ENCODE data around the gene SPARC. TPM values are rescaled to one million over a fixed set of nuclear protein-coding genes. Genes with fewer than 3 reads are reported as not detected.

SPARC gene
- total RNA-seq, 1 experiment from 2014 or later, result 320 TPM

DNA sequence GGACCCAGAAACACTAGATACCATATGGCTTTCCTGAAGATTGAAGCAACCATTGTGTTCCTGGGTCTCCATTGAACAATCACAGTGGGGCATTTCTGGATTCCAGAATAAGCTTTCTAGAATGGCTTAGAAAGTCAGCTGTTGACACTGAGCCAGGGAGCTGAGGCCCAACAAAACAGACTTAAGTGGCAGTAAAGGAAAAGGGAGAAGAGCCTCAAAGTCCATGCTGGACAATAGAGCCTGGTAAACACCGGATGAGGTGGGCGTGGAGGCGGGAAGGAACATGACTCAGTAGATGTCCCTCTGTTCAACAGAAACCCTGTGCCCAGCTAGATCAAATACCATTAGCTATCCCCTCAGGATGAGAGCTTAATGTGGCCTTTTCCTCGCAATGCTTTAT is 14.8 kb downstream of the SPARC start:
- H3K27ac ChIP-seq (ENCODE audit: insufficient read length, low read depth, low read length), result no peak overlapping the region
- H3K79me2 ChIP-seq (ENCODE audit: insufficient read depth, low read length), result no peaks in the 10 kb centered on the region
- H2BK15ac ChIP-seq (ENCODE audit: low read depth, low read length), result no peak overlapping the region
- H3K4me2 ChIP-seq (ENCODE audit: insufficient read depth, insufficient read length, low read length), result no peak overlapping the region
- H2BK12ac ChIP-seq (ENCODE audit: insufficient read length, low read depth, low read length), result no peak overlapping the region
- peak overlapping the region in 2 of 3 experiments; percentile 10 to 95; a peak in 2 of 7 replicates for H3K27ac Mint-ChIP-seq
- H3K4ac ChIP-seq (ENCODE audit: low read depth, low read length), result no peak overlapping the region
- no peaks in the 10 kb centered on the region for H3K23me2 ChIP-seq (ENCODE audit: insufficient read length, low read depth, low read length, poor library complexity, severe bottlenecking)
- H3K9me3 Mint-ChIP-seq, result no peaks in the 10 kb centered on the region
- H3K9me3 ChIP-seq (ENCODE audit: control insufficient read depth, low read depth, low read length), result no peaks in the 10 kb centered on the region
- no peak overlapping the region; the same call in 1 of the 2 replicates for H3K14ac ChIP-seq (ENCODE audit: insufficient read depth, low read length)
- no peak overlapping the region for H4K8ac ChIP-seq (replicated peaks; ENCODE audit: insufficient read length, low read depth, low read length)
- no peaks in the 10 kb centered on the region for H3K27me3 Mint-ChIP-seq (ENCODE audit: low read depth)
- peaks cover 24 to 26% of the 10 kb centered on the region in 2 experiments for H3K4me1 Mint-ChIP-seq
- peaks cover 38 to 79% (median 73%) of the 10 kb centered on the region in 3 experiments; a peak in 6 of 7 replicates for H3K36me3 Mint-ChIP-seq (ENCODE audit: insufficient read depth in 1 of 3, low read depth in 3 of 3)
- H3K27me3 ChIP-seq (ENCODE audit: insufficient read depth, low read length), result no peaks in the 10 kb centered on the region
- no CpG with 5 or more reads among the region's 4 CpGs for WGBS (ENCODE audit: extremely low coverage, insufficient read length, low lambda C conversion rate)
- no peak overlapping the region for H3K56ac ChIP-seq (ENCODE audit: insufficient read length, low read depth, low read length)
- H3K9ac ChIP-seq (ENCODE audit: extremely low read depth, insufficient read length, low read length), result no peak overlapping the region
- no peak overlapping the region for H3K18ac ChIP-seq (ENCODE audit: insufficient read length, low read depth, low read length)
- no peak for DNase-seq
- H2AFZ ChIP-seq (ENCODE audit: low read length), result no peak overlapping the region
- H3K4me3 Mint-ChIP-seq, result no peak overlapping the region
- no peak overlapping the region for H2BK20ac ChIP-seq (ENCODE audit: low read depth, low read length, poor library complexity, severe bottlenecking)
- H2BK5ac ChIP-seq (ENCODE audit: insufficient read length, low read length), result no peak overlapping the region
- no peak overlapping the region for H2AK5ac ChIP-seq (ENCODE audit: insufficient read length, low read length)
- no peaks in the 10 kb centered on the region for H4K20me1 ChIP-seq (ENCODE audit: control insufficient read depth, insufficient read depth, insufficient read length)
- H3K23ac ChIP-seq (ENCODE audit: insufficient read length, low read depth, low read length), result no peak overlapping the region
- H3K4me1 ChIP-seq (ENCODE audit: insufficient read depth, low read length), result peaks cover 7% of the 10 kb centered on the region; the same call in 1 of the 2 replicates
- H4K91ac ChIP-seq (ENCODE audit: insufficient read length, low read depth, low read length), result no peak overlapping the region
- no peak overlapping the region for H2BK120ac ChIP-seq (ENCODE audit: low read depth, low read length, poor library complexity, severe bottlenecking)
- no peak overlapping the region for H4K5ac ChIP-seq (ENCODE audit: insufficient read length, low read depth, low read length)
- H3T11ph ChIP-seq (ENCODE audit: low read length), result no peak overlapping the region
- TF ChIP-seq, protein P1, sequence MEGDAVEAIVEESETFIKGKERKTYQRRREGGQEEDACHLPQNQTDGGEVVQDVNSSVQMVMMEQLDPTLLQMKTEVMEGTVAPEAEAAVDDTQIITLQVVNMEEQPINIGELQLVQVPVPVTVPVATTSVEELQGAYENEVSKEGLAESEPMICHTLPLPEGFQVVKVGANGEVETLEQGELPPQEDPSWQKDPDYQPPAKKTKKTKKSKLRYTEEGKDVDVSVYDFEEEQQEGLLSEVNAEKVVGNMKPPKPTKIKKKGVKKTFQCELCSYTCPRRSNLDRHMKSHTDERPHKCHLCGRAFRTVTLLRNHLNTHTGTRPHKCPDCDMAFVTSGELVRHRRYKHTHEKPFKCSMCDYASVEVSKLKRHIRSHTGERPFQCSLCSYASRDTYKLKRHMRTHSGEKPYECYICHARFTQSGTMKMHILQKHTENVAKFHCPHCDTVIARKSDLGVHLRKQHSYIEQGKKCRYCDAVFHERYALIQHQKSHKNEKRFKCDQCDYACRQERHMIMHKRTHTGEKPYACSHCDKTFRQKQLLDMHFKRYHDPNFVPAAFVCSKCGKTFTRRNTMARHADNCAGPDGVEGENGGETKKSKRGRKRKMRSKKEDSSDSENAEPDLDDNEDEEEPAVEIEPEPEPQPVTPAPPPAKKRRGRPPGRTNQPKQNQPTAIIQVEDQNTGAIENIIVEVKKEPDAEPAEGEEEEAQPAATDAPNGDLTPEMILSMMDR (conservative IDR thresholded peaks at IDR 0.05), result no peak
- H3K79me1 ChIP-seq (ENCODE audit: insufficient read depth, low read depth, low read length, poor library complexity, severe bottlenecking), result no peaks in the 10 kb centered on the region

Data from H9 (cell line).